ENCODE measurements around the gene SLC30A9. TPM values are rescaled to one million over a fixed set of nuclear protein-coding genes. Genes with fewer than 3 reads are reported as not detected.
A peak's percentile ranks its signal among the peaks of the same experiment; 100 is the strongest.

Gene SLC30A9
- total RNA-seq, 1 donor from 2014 or later, result 59.3 TPM

DNA sequence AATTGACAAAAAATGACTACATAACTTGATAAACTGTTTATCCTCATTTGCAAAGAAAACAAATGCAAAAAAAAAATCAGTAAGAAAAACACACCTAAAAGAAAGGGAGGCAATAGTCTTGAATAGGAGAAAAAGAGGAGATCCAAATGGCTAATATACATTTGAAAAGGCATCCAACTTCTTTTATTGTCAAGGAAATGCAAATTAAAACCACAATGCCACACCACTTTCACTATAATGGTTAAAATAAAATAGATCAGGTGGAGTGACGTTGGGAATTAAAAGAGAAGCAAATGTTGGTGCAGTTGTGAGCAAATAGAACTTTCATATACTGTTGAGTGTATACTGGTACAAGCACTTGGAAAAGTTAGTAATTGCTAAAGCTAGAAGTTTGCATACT lies 5.2 kb upstream of the SLC30A9 start:
- Histone ChIP-seq H3K4me2 (ENCODE audit: low read length) (no peak overlapping the region), H2AFZ (ENCODE audit: low read depth, low read length) (no peak overlapping the region), H3K9ac (ENCODE audit: low read length) (no peak overlapping the region), H4K20me1 (ENCODE audit: insufficient read depth, low read length) (no peaks in the 10 kb centered on the region), H3K4me3 (ENCODE audit: insufficient read depth, low read depth, low read length) (no peak overlapping the region), H3K27me3 (ENCODE audit: insufficient read depth, low read length) (no peaks in the 10 kb centered on the region), H3K79me2 (ENCODE audit: insufficient read depth, low read length) (peaks cover 6% of the 10 kb centered on the region), H3K27ac (ENCODE audit: low read depth, low read length) (no peak overlapping the region), H3K4me1 (ENCODE audit: insufficient read depth, low read length) (peaks cover 4% of the 10 kb centered on the region), H3K36me3 (ENCODE audit: insufficient read depth, low read length) (no peaks in the 10 kb centered on the region), H3K9me3 (ENCODE audit: insufficient read depth, low read depth, low read length) (no peaks in the 10 kb centered on the region)
- Mint-ChIP-seq H3K27ac (ENCODE audit: unreplicated experiment) (no peak overlapping the region), H3K4me1 (ENCODE audit: low read depth, unreplicated experiment) (peaks cover 1% of the 10 kb centered on the region), H3K4me3 (ENCODE audit: unreplicated experiment) (no peak overlapping the region), H3K27me3 (ENCODE audit: low read depth, unreplicated experiment) (no peaks in the 10 kb centered on the region), H3K9me3 (ENCODE audit: unreplicated experiment) (no peaks in the 10 kb centered on the region), H3K36me3 (ENCODE audit: low read depth, unreplicated experiment) (peaks cover 2% of the 10 kb centered on the region)
- TF ChIP-seq EZH2 (IDR thresholded peaks at IDR 0.05; ENCODE audit: insufficient read depth, low read length), result no peak
- no peak for TF ChIP-seq CTCF (IDR thresholded peaks at IDR 0.05; ENCODE audit: insufficient read depth, low read depth, low read length)
- FAIRE-seq (no peak), DNase-seq (ENCODE audit: low read depth) (no peak)

- H4K20me1 ChIP-seq (ENCODE audit: insufficient read depth, low read length), result peaks cover 14% of the 10 kb centered on the region
- H3K27me3 Mint-ChIP-seq (ENCODE audit: low read depth, unreplicated experiment), result no peaks in the 10 kb centered on the region
- H3K4me3 ChIP-seq (ENCODE audit: insufficient read depth, low read depth, low read length), result peak overlapping the region; percentile 87
- peaks cover 17% of the 10 kb centered on the region for H3K4me1 ChIP-seq (ENCODE audit: insufficient read depth, low read length)
- peak overlapping the region; percentile 97 for H3K27ac Mint-ChIP-seq (ENCODE audit: unreplicated experiment)
- H3K9me3 Mint-ChIP-seq (ENCODE audit: unreplicated experiment), result no peaks in the 10 kb centered on the region
- H2AFZ ChIP-seq (ENCODE audit: low read depth, low read length), result peak overlapping the region; percentile 92
- H3K36me3 Mint-ChIP-seq (ENCODE audit: low read depth, unreplicated experiment), result no peaks in the 10 kb centered on the region
- H3K4me1 Mint-ChIP-seq (ENCODE audit: low read depth, unreplicated experiment), result peaks cover 17% of the 10 kb centered on the region
- TF ChIP-seq EZH2 (IDR thresholded peaks at IDR 0.05; ENCODE audit: insufficient read depth, low read length), result no peak
- no peak for TF ChIP-seq CTCF (IDR thresholded peaks at IDR 0.05; ENCODE audit: insufficient read depth, low read depth, low read length)
- H3K79me2 ChIP-seq (ENCODE audit: insufficient read depth, low read length), result peaks cover 48% of the 10 kb centered on the region
- no peaks in the 10 kb centered on the region for H3K27me3 ChIP-seq (ENCODE audit: insufficient read depth, low read length)
- peak overlapping the region; percentile 96 for H3K4me2 ChIP-seq (ENCODE audit: low read length)
- no peaks in the 10 kb centered on the region for H3K9me3 ChIP-seq (ENCODE audit: insufficient read depth, low read depth, low read length)
- peak overlapping the region; percentile 91 for H3K9ac ChIP-seq (ENCODE audit: low read length)
- FAIRE-seq (peak; percentile 13), DNase-seq (ENCODE audit: low read depth) (no peak)
- no peaks in the 10 kb centered on the region for H3K36me3 ChIP-seq (ENCODE audit: insufficient read depth, low read length)
- peak overlapping the region; percentile 85 for H3K27ac ChIP-seq (ENCODE audit: low read depth, low read length)
- peak overlapping the region; percentile 99 for H3K4me3 Mint-ChIP-seq (ENCODE audit: unreplicated experiment)
Observed at GRCh38 chr4:41989994-41990364, 351 bp upstream of the SLC30A9 start.

DNA sequence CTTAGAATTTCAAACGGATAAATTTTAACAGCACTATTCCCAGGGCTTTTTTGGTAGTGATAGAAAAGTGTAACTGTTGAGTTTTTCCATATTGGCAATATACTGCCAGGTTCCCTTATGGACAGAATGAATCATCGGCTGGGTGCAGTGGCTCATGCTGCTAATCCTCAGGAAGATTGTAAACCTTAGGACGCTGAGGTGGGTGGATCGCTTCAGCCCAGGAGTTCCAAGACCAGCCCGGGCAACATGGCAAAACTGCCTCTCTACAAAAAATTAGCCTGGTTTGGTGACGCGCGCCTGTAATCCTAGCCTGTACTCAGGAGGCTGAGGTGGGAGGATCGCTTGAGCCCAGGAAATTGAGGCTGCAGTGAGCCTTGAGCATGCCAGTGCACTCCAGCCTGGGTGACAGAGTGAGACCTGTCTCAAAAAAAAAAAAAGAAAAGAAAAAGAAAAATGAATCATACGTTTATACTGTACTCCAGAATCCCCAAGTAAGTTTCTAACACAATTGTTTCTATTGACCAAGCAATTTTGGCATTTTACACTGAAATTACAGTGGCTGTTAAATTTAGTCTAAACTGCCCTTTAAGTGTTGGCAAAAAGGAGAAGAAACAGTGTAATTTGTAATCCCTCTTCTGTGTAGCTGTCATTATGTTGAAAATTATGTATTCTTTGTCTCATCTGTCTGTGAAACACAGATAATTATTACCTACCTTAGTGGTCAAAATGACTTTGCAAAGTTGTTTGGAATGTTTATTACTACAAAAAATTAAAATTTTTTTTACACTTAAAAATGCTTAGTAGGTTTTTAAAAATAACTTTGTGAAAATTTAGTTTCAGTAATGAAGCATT lies 1.8 kb downstream of the SLC30A9 start:
- Mint-ChIP-seq H3K4me1 (ENCODE audit: low read depth, unreplicated experiment) (peaks cover 17% of the 10 kb centered on the region), H3K36me3 (ENCODE audit: low read depth, unreplicated experiment) (peaks cover 2% of the 10 kb centered on the region)
- H3K79me2 ChIP-seq (ENCODE audit: insufficient read depth, low read length), result peaks cover 68% of the 10 kb centered on the region

More for the DNA sequence above, 1.8 kb downstream of the SLC30A9 start:
- TF ChIP-seq CTCF (IDR thresholded peaks at IDR 0.05; ENCODE audit: insufficient read depth, low read depth, low read length) (no peak), EZH2 (IDR thresholded peaks at IDR 0.05; ENCODE audit: insufficient read depth, low read length) (no peak)
- Histone ChIP-seq H3K4me1 (ENCODE audit: insufficient read depth, low read length) (peaks cover 17% of the 10 kb centered on the region), H3K27ac (ENCODE audit: low read depth, low read length) (no peak overlapping the region), H3K4me2 (ENCODE audit: low read length) (peak overlapping the region; percentile 96), H4K20me1 (ENCODE audit: insufficient read depth, low read length) (peaks cover 28% of the 10 kb centered on the region), H3K9ac (ENCODE audit: low read length) (no peak overlapping the region), H3K36me3 (ENCODE audit: insufficient read depth, low read length) (no peaks in the 10 kb centered on the region), H3K4me3 (ENCODE audit: insufficient read depth, low read depth, low read length) (peak overlapping the region; percentile 87), H3K27me3 (ENCODE audit: insufficient read depth, low read length) (no peaks in the 10 kb centered on the region), H3K9me3 (ENCODE audit: insufficient read depth, low read depth, low read length) (no peaks in the 10 kb centered on the region), H2AFZ (ENCODE audit: low read depth, low read length) (no peak overlapping the region)
- Mint-ChIP-seq H3K4me3 (ENCODE audit: unreplicated experiment) (peak overlapping the region; percentile 99), H3K27me3 (ENCODE audit: low read depth, unreplicated experiment) (no peaks in the 10 kb centered on the region), H3K9me3 (ENCODE audit: unreplicated experiment) (no peaks in the 10 kb centered on the region), H3K27ac (ENCODE audit: unreplicated experiment) (no peak overlapping the region)
- FAIRE-seq (no peak), DNase-seq (ENCODE audit: low read depth) (peak; percentile 12)
